GM12875 (cell line): ENCODE results near the gene NAA40.

Source experiments
- H3K4me3 ChIP-seq: one replicate; pipeline ENCODE4 v1.5.1; 2011; ENCODE audit warnings: low read depth, low read length, control low read depth
- CTCF ChIP-seq: IDR thresholded peaks from 2 replicates; pipeline ENCODE4 v1.5.1; 2011; ENCODE audit warnings: low read depth, mild to moderate bottlenecking, control low read depth, inconsistent platforms, low read length, moderate library complexity, borderline replicate concordance; ENCODE audit not compliant: insufficient read depth

NAA40 gene

GRCh38 chr11:63923319-63923718, 15.5 kb upstream of the NAA40 start:
- H3K4me3 ChIP-seq, result no peak overlapping the region
- TF ChIP-seq CTCF, result no peak

- H3K4me3 ChIP-seq, result no peak overlapping the region
- no peak for TF ChIP-seq CTCF
Measured at GRCh38 chr11:63929616-63930015, 9.2 kb upstream of the NAA40 start.

- TF ChIP-seq CTCF, result no peak
- H3K4me3 ChIP-seq, result no peak overlapping the region
Measured at GRCh38 chr11:63931045-63931444, 7.8 kb upstream of the NAA40 start.

- no peak for TF ChIP-seq CTCF
Measured at GRCh38 chr11:63931876-63932275, 6.9 kb upstream of the NAA40 start.

GRCh38 chr11:63933459-63933858, 5.3 kb upstream of the NAA40 start:
- H3K4me3 ChIP-seq, result no peak overlapping the region
- TF ChIP-seq CTCF, result no peak

More at GRCh38 chr11:63931876-63932275, 6.9 kb upstream of the NAA40 start:
- no peak overlapping the region for H3K4me3 ChIP-seq

- H3K4me3 ChIP-seq, result peak overlapping the region; percentile 62
- TF ChIP-seq CTCF, result 0 out of 2 replicates have a peak, but pooled peaks have one; percentile 1
Measured at GRCh38 chr11:63937713-63938478, 906 bp upstream of the NAA40 start.

GRCh38 chr11:63939397-63939891, 642 bp downstream of the NAA40 start:
- no peak for TF ChIP-seq CTCF
- peak overlapping the region; percentile 97 for H3K4me3 ChIP-seq
